ENCODE measurements around the gene GTF2F2. TPM values are rescaled to one million over a fixed set of nuclear protein-coding genes. Genes with fewer than 3 reads are reported as not detected.
A peak's percentile ranks its signal among the peaks of the same experiment; 100 is the strongest.

Gene GTF2F2, protein sequence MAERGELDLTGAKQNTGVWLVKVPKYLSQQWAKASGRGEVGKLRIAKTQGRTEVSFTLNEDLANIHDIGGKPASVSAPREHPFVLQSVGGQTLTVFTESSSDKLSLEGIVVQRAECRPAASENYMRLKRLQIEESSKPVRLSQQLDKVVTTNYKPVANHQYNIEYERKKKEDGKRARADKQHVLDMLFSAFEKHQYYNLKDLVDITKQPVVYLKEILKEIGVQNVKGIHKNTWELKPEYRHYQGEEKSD
- polyA plus RNA-seq (ENCODE audit: insufficient read length in 3 of 3) = 10 to 100 TPM; 24.6 to 26.1 (median 25.8) TPM
- long read RNA-seq, donor 1, transcript GTF2F2-201 (8 exons, 2,239 nt) = major isoform, 6 of 14,944 reads
- long read RNA-seq, donor 1, partial matches to known transcripts = 14,351 of 14,944 reads
- long read RNA-seq, donor 1, other reads (novel, unspliced or antisense) = 587 of 14,944 reads
- long read RNA-seq, donor 2, transcript GTF2F2-201 (8 exons, 2,239 nt) = major isoform, 18 of 14,226 reads
- long read RNA-seq, donor 2, partial matches to known transcripts = 13,609 of 14,226 reads
- long read RNA-seq, donor 2, other reads (novel, unspliced or antisense) = 599 of 14,226 reads
- long read RNA-seq, donor 3, transcript GTF2F2-201 (8 exons, 2,239 nt) = major isoform, 13 of 53 reads
- long read RNA-seq, donor 3, partial matches to known transcripts = 40 of 53 reads
- long read RNA-seq, donor 3, other reads (novel, unspliced or antisense) = 0 of 53 reads
- long read RNA-seq, donor 4, transcript GTF2F2-201 (8 exons, 2,239 nt) = major isoform, 16 of 14,251 reads
- long read RNA-seq, donor 4, partial matches to known transcripts = 13,559 of 14,251 reads
- long read RNA-seq, donor 4, other reads (novel, unspliced or antisense) = 676 of 14,251 reads
- long read RNA-seq, donor 5, transcript GTF2F2-201 (8 exons, 2,239 nt) = major isoform, 6 of 13 reads
- long read RNA-seq, donor 5, partial matches to known transcripts = 7 of 13 reads
- long read RNA-seq, donor 5, other reads (novel, unspliced or antisense) = 0 of 13 reads
- long read RNA-seq, donor 6, transcript GTF2F2-201 (8 exons, 2,239 nt) = major isoform, 11 of 10,918 reads
- long read RNA-seq, donor 6, partial matches to known transcripts = 10,495 of 10,918 reads
- long read RNA-seq, donor 6, other reads (novel, unspliced or antisense) = 412 of 10,918 reads
- long read RNA-seq, donor 7, transcript GTF2F2-201 (8 exons, 2,239 nt) = major isoform, 10 of 13,784 reads
- long read RNA-seq, donor 7, partial matches to known transcripts = 13,391 of 13,784 reads
- long read RNA-seq, donor 7, other reads (novel, unspliced or antisense) = 383 of 13,784 reads
- long read RNA-seq, donor 8, partial matches to known transcripts = 4,424 of 4,550 reads
- long read RNA-seq, donor 8, other reads (novel, unspliced or antisense) = 124 of 4,550 reads
- long read RNA-seq, donor 9, transcript GTF2F2-201 (8 exons, 2,239 nt) = major isoform, 13 of 13,571 reads
- long read RNA-seq, donor 9, partial matches to known transcripts = 13,011 of 13,571 reads
- long read RNA-seq, donor 9, other reads (novel, unspliced or antisense) = 547 of 13,571 reads
- long read RNA-seq, donor 10, transcript GTF2F2-201 (8 exons, 2,239 nt) = major isoform, 9 of 11,337 reads
- long read RNA-seq, donor 10, partial matches to known transcripts = 10,955 of 11,337 reads
- long read RNA-seq, donor 10, other reads (novel, unspliced or antisense) = 373 of 11,337 reads
- long read RNA-seq, donor 11, transcript GTF2F2-201 (8 exons, 2,239 nt) = major isoform, 5 of 10 reads
- long read RNA-seq, donor 11, partial matches to known transcripts = 5 of 10 reads
- long read RNA-seq, donor 11, other reads (novel, unspliced or antisense) = 0 of 10 reads
- long read RNA-seq, donor 12, transcript GTF2F2-201 (8 exons, 2,239 nt) = major isoform, 17 of 14,082 reads
- long read RNA-seq, donor 12, partial matches to known transcripts = 13,424 of 14,082 reads
- long read RNA-seq, donor 12, other reads (novel, unspliced or antisense) = 641 of 14,082 reads
- long read RNA-seq, donor 13, partial matches to known transcripts = 8,456 of 8,734 reads
- long read RNA-seq, donor 13, other reads (novel, unspliced or antisense) = 276 of 8,734 reads
- long read RNA-seq, donor 14 = 0 reads
- long read RNA-seq, donor 15, transcript GTF2F2-201 (8 exons, 2,239 nt) = major isoform, 17 of 17,474 reads
- long read RNA-seq, donor 15, partial matches to known transcripts = 16,834 of 17,474 reads
- long read RNA-seq, donor 15, other reads (novel, unspliced or antisense) = 622 of 17,474 reads
- long read RNA-seq, donor 16, transcript GTF2F2-201 (8 exons, 2,239 nt) = major isoform, 16 of 13,170 reads
- long read RNA-seq, donor 16, partial matches to known transcripts = 12,679 of 13,170 reads
- long read RNA-seq, donor 16, other reads (novel, unspliced or antisense) = 475 of 13,170 reads

- DNase-seq = peak; percentile 91
Measured at GRCh38 chr13:45119991-45120864, at the start of gene GTF2F2. GTF2F2 (plus strand) TSS chr13:45120510; CDS start chr13:45120656, 146 bp downstream.

DNA sequence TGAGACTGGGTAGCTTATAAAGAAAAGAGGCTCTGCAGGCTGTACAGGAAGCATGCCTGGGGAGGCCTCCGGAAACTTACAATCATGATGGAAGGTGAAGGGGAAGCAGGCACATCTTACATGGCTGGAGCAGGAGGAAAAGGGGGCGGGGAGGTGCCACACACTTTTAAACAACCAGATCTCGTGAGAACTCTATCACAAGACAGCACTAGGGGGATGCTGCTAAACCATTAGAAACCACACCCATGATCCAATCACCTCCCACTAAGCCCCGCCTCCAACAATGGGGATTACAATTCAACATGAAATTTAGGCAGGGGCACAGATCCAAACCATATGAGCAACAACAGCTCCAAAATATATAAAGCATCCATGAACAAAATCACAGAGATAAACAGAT lies 46.5 kb upstream of the GTF2F2 start:
- no peak for DNase-seq

DNA sequence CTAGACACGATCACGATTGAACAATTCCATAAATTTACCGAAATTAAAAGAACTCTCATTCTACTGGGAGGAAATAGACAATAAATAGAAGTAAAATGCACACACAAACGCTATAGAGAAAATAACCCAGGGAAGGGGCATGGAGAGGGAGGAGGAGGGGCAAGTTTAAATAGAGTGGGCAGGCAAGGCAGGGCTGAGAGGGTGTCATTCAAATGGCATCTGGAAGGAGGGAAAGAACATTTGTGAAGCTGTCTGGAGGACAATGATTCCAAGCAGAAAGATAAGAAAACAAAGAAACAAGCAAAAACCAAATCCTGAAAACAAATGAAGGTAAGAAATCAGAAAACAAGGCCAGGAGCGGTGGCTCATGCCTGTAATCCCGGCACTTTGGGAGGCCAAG lies 45.6 kb upstream of the GTF2F2 start:
- DNase-seq = no peak

DNA sequence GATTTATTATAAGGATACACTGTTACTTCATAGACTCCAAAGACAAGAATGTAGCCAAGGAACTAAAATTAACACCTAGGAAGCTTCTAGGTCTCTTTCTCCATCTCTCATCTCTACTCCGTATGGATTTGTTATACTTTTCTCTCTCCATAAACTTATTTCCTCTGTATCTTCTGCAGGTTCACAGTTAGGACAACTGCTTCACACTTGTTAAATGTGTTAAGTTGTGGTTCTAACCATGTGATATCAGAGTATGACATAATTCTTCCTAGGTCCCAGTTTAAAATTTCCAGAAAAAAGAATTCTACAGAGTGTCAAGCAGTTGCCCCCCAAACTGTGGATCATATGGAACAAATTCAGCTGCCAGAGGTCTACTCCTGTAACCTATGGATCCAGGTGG lies 42.3 kb upstream of the GTF2F2 start:
- DNase-seq = no peak

DNA sequence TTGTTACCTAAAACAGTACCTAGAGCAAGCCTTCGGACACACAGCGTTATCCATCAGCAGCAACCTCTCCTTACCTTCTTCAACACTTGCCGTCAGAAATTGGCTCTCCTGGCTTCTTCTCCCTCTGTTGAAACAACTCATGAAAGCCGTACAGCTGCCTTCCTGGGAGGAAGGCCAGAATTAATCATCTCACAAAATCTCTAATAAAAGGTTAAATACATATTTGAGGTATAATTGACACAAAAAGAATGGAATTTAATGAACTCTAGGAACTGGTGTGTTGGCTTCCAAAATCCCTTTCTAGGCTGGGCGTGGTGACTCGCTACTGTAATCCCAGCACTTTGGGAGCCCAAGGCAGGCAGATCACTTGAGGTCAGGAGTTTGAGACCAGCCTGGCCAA lies 37.3 kb upstream of the GTF2F2 start:
- no peak for DNase-seq

GRCh38 chr13:45084515-45084914 lies 35.8 kb upstream of the GTF2F2 start:
- DNase-seq = no peak

DNA sequence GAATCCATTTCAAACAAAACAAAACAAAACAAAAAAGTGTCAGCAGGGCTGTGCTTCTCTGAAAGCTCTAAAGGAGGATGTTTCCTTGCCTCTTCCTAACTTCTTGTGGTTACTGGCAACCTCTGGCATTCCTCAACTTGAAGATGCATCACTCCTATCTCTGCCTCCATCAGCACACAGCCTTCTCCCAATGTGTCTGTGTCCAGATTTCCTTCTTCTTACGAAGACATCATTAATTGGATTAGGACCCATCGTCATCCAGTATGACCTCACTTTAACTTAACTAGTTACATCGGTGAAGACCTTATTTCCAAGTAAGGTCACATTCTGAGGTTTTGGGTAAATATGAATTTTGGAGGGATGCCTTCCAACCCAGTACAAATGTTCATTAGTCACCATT lies 33.8 kb upstream of the GTF2F2 start:
- no peak for DNase-seq

DNA sequence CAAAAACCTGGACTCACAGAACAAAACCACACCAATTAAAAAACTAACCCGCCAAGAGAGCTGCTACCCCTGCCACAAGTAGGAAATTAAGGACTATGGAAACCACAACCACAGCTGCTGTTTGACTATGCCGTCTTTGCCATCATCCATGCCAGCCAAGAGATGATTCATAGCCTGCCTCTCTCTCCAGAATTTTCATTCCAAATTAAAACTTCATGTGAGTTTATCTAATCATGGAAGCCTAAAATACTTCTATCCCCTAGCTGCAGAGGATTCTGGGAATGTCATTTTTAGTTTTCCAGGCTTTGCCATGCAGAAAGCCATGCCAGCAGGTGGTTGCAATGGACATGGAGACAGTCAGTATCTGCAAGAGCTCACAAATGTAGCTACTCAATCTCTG lies 27.6 kb upstream of the GTF2F2 start:
- DNase-seq = no peak

DNA sequence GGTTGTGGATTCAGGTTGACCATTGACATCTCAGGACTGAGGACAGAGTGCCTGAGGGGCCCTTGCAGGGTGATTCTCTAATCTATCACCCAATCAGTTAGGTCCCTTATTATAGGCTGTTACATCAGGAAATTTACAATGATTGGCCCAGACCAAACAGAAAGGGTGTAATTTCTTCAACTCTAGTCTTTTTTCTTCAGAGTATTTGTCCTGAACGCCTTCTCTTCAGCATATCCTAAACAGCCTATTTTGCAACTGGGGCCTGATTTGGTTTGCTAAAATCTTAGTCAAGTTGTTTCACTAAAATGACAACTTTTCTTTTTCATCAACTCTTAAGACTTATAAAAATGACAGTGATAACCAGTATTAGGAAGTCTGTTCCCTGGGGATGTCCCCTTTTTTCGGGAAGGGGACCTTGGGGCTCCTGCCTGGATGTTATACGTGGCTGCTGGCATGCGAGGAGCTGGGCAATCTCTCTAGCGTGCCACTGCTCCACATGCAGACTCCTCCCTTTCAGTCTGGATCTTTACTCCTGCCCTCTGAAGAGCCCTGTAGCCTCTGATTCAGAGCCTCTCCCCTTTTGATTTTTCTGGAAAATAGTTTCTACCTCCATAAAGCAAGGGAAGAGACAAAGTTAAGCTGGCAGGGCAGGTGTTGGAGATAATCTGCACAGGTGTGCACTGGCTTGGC lies 19.6 kb upstream of the GTF2F2 start:
- no peak for DNase-seq

DNA sequence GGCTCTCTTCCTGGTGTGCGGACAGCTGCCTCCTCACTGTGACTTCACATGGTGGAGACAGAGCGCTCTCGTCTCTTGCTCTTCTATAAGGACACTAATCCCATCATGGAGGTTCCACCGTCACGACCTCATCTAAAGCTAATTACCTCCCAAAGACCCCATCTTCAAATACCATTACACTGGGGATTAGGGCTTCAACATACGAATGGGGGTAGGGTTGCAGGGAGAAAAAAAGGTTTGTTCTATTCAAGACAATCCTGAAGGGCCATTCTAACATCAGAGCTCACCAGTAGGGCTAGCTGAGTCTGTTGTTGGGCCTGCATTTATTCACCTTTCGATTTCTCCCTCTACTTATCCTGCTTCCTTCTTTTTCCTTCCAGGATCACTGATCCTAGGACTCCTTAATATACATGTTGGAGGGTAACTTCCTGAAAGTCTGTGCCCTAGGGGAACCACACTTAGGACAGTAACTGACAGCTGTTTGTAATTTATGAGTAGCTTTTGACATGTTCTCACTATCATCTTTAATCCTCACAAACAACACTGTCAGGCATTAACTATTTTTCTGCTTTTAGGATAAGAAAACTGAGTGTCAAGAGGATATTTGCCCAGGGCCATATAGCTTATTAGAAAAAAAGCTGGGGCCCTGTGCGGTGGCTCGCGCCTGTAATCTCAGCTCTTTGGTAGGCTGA lies 18.8 kb upstream of the GTF2F2 start:
- DNase-seq = no peak

DNA sequence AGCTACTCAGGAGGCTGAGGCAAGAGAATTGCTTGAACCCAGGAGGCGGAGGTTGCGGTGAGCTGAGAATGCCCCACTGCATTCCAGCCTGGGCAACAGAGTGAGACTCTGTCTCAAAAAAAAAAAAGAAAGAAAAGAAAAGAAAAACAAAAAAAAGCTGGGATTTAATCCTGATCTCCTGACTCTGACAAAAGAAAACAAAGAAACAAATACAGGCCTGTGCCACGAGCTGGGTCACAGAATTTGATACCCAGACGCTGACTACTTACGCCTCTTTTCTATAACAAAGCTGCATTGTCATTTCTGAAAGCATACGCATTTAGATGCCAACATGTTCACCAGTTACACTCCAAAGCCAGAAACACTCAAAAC lies 18.2 kb upstream of the GTF2F2 start:
- DNase-seq = no peak

DNA sequence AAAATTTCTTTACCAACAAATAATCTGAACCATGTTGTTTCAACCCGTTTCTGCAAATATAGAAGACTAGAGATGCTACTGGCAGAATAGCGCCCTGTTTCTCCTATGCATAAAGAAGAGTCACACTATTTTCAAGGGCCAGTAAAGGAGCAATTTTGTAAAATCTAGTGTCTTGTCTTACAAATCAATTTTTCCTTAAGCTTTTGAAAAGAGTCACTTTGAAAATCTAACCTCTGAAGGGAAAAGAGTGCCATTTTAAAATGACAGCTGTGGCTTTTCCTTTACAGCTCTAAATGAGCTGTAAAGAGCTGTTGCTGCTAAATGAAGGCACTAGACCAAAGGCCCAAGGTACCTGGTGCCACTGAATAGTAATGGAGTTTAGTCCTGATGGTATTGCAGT lies 16.9 kb upstream of the GTF2F2 start:
- no peak for DNase-seq

GRCh38 chr13:45104261-45104660 lies 16.0 kb upstream of the GTF2F2 start:
- no peak for DNase-seq

- DNase-seq = no peak
Measured at GRCh38 chr13:45105895-45106294, 14.4 kb upstream of the GTF2F2 start.

DNA sequence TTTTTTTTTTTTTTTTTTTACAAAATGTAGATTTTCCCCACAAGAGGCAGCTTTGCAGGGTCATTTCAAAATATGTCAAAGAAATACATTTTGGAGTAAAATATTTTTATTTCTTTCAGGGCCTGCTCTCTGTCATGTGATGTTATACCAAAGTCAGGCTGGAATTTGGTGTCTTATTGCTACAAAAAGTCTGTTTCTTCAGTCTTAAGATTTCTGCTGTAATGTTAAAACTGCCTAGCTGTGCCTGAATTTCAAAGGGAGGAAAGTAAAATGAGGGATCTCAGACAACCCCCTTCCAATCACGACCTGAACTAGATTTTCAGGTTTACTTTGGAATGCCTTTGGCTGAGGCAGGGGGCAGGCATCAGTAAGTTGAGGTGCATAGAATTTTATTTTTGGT lies 12.8 kb upstream of the GTF2F2 start:
- no peak for DNase-seq

GRCh38 chr13:45108716-45109101 lies 11.6 kb upstream of the GTF2F2 start:
- DNase-seq = no peak

- no peak for DNase-seq
Measured at GRCh38 chr13:45109102-45109720, 11.1 kb upstream of the GTF2F2 start.
